Upper lobe of left lung (tissue), 6 donors: ENCODE data around the gene ARMH3. TPM values are rescaled to one million over a fixed set of nuclear protein-coding genes. Genes with fewer than 3 reads are reported as not detected.

ENCODE experiments used
- ATAC-seq, 2 donors: fragments of 200-7000 bp; cut with Tn5 transposase; one replicate each; pipeline ENCODE4 v1.9.1; 2022; ENCODE audit warnings: mild to moderate bottlenecking in 2 of 2, moderate library complexity in 2 of 2; ENCODE audit not compliant: low FRiP score in 2 of 2
- DNase-seq, 2 donors: peaks; one replicate each; pipeline ENCODE4 v3.0.0-alpha.2; 2019 to 2020
- H3K27ac ChIP-seq, 4 donors: fragments of 200-600 bp; sonication (generic); one replicate each; pipeline ENCODE4 v1.5.1; 2016 to 2019
- H3K27me3 ChIP-seq, 4 donors: fragments of 200-600 bp; sonication (generic); one replicate each; pipeline ENCODE4 v1.5.1; 2017 to 2019
- H3K36me3 ChIP-seq, 4 donors: fragments of 200-600 bp; sonication (generic); one replicate each; pipeline ENCODE4 v1.5.1; 2016 to 2019
- H3K4me1 ChIP-seq, 4 donors: fragments of 200-600 bp; sonication (generic); one replicate each; pipeline ENCODE4 v1.5.1; 2018 to 2019
- H3K4me3 ChIP-seq, 4 donors: fragments of 200-600 bp; sonication (generic); one replicate each; pipeline ENCODE4 v1.5.1; 2017 to 2019; ENCODE audit warnings: mild to moderate bottlenecking in 2 of 4, moderate library complexity in 1 of 4
- H3K9me3 ChIP-seq, 4 donors: fragments of 200-600 bp; sonication (generic); one replicate each; pipeline ENCODE4 v1.5.1; 2018 to 2019
- EP300 ChIP-seq, 4 donors: sonication (generic); formaldehyde crosslinking; IDR thresholded peaks; one replicate each; pipeline ENCODE4 v1.5.1; 2017; ENCODE audit warnings: antibody characterized with exemption in 4 of 4, control low read depth in 2 of 4
- POLR2A ChIP-seq, 4 donors: fragments of 450-650 bp; IDR thresholded peaks; one replicate each; pipeline ENCODE4 v1.5.1; 2016 to 2017; ENCODE audit warnings: antibody characterized with exemption in 4 of 4, mild to moderate bottlenecking in 2 of 4
- POLR2AphosphoS5 ChIP-seq, 2 donors: sonication (generic); formaldehyde crosslinking; IDR thresholded peaks; one replicate each; pipeline ENCODE4 v1.5.1; 2017; ENCODE audit warnings: antibody characterized with exemption in 2 of 2
- WGBS, 2 donors: methylation state at CpG; one replicate each; pipeline ENCODE4 v1.1.5; 2017 to 2018; 5-methylcytosine and 5-hydroxymethylcytosine counted together
- total RNA-seq, 6 donors: library from RNA; depleted of rRNA in 4 of 6; stranded (reverse); fragments of >200 nt in 4 of 6; gene quantifications; one replicate each; pipeline versions ENCODE4 v1.1.0 to v1.2.1, GENCODE V29; 2016 to 2021
- TF ChIP-seq, protein P1 (sequence below), 6 experiments: fragments of 450-650 bp in 4 of 6; fragments of 200-600 bp in 2 of 6; sonication (generic) in 2 of 6; IDR thresholded peaks; one replicate each; pipeline ENCODE4 v1.5.1; 2016 to 2019; ENCODE audit warnings: antibody characterized with exemption in 6 of 6
- donor health status: DM: no; HTN: no; CAD: no; lungs with moderate emphysema.
- donor health status: DM: no; HTN: yes; CAD: no; lungs with severe emphysema.

ARMH3 gene
- total RNA-seq, 6 donors from 2014 or later: 14.4 to 39.8 (median 25.5) TPM

DNA sequence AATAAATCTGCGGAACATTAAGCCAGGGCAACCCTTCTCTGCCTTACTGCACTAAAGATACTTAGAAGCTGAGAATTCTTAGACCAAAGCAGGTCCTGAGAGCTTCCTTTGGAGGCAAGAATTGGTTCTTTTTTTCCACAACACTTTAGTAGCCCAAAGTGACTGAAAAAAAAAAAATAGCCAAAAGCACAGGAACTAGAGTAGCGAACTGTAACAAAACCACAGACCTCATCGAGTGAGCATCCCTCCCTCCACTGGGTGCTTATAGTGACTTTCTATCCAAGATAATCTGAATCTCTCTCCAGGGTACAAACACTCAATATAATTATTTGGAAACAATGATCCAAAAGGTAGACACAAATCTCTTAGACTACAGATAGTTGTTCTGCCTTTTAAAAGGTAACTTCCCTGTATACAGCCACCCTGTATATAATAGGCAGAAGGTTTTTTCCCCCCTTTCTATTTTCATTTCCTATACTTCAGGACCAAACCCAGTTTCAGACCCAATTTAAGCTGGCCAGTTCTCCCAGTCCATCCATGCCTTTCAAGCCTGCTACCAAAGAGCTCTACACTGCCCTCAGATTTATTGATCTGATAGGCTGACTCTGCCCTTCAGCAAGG lies 180.8 kb downstream of the ARMH3 start:
- TF ChIP-seq EP300 (IDR thresholded peaks at IDR 0.05): no peak
- no peak for TF ChIP-seq POLR2A (IDR thresholded peaks at IDR 0.05)
- TF ChIP-seq, protein P1, sequence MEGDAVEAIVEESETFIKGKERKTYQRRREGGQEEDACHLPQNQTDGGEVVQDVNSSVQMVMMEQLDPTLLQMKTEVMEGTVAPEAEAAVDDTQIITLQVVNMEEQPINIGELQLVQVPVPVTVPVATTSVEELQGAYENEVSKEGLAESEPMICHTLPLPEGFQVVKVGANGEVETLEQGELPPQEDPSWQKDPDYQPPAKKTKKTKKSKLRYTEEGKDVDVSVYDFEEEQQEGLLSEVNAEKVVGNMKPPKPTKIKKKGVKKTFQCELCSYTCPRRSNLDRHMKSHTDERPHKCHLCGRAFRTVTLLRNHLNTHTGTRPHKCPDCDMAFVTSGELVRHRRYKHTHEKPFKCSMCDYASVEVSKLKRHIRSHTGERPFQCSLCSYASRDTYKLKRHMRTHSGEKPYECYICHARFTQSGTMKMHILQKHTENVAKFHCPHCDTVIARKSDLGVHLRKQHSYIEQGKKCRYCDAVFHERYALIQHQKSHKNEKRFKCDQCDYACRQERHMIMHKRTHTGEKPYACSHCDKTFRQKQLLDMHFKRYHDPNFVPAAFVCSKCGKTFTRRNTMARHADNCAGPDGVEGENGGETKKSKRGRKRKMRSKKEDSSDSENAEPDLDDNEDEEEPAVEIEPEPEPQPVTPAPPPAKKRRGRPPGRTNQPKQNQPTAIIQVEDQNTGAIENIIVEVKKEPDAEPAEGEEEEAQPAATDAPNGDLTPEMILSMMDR (IDR thresholded peaks at IDR 0.05): no peak
- no peak for TF ChIP-seq POLR2AphosphoS5 (IDR thresholded peaks at IDR 0.05)
- no peak overlapping the region for H3K27ac ChIP-seq

DNA sequence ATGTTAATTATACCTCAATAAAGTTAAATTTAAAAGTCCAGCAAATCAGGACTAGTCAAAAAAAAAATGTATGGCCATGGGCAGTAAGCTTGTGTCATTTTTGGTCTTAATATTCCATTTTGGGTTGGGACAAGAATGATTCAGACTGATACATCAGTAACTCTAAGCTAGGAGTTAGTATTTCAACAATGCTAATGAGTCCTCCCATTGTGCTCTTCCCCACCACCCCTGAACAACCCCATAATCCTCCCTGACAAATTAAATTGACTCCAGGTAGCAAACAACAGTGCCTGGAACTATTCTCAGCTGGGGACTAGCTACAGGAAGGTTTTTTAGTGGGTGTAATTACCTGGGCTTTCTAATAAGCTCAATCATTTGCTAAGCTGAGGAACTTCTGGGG lies 181.7 kb downstream of the ARMH3 start:
- H3K4me1 ChIP-seq: no peaks in the 10 kb centered on the region
- H3K36me3 ChIP-seq: peaks cover 0 to 8% (median 4%) of the 10 kb centered on the region in 4 donors
- TF ChIP-seq, protein P1 (IDR thresholded peaks at IDR 0.05): no peak
- TF ChIP-seq POLR2A (IDR thresholded peaks at IDR 0.05) (no peak), POLR2AphosphoS5 (IDR thresholded peaks at IDR 0.05) (no peak), EP300 (IDR thresholded peaks at IDR 0.05) (no peak)
- no peaks in the 10 kb centered on the region for H3K27me3 ChIP-seq
- no peak overlapping the region for H3K27ac ChIP-seq
- DNase-seq (no peak), ATAC-seq (no peak)
- no peaks in the 10 kb centered on the region for H3K9me3 ChIP-seq
- no peak overlapping the region for H3K4me3 ChIP-seq

More for the DNA sequence above, 180.8 kb downstream of the ARMH3 start:
- WGBS, 2 donors: 64 to 88% methylated on average over 3 of the region's 3 CpGs
- H3K27me3 ChIP-seq: no peaks in the 10 kb centered on the region
- DNase-seq (no peak), ATAC-seq (no peak)
- no peaks in the 10 kb centered on the region for H3K9me3 ChIP-seq
- H3K36me3 ChIP-seq: peaks cover 0 to 12% (median 4%) of the 10 kb centered on the region in 4 donors
- no peaks in the 10 kb centered on the region for H3K4me1 ChIP-seq
- H3K4me3 ChIP-seq: no peak overlapping the region

DNA sequence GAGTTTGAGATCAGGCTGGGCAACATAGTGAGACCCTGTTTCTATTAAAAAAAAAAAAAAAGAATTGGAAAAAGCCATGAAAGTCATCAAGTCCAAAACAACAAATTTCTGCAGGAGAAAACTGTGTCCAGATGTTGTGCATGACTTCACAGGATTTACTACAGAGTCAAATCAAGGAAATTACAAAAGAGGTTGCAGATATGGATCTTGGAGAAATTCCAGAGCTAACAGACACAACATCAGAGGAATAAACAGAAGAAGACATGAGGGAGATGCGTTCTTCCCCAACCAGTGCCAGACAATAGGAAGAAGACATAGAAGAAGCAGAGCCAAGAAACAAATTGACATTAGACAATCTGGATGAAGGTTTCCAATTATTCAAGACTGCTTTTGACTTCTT lies 188.0 kb downstream of the ARMH3 start:
- TF ChIP-seq EP300 (IDR thresholded peaks at IDR 0.05): no peak
- TF ChIP-seq, protein P1 (IDR thresholded peaks at IDR 0.05): no peak
- no peak for TF ChIP-seq POLR2A (IDR thresholded peaks at IDR 0.05)
- no peak for TF ChIP-seq POLR2AphosphoS5 (IDR thresholded peaks at IDR 0.05)
- Histone ChIP-seq H3K27me3 (no peaks in the 10 kb centered on the region), H3K4me3 (no peak overlapping the region), H3K36me3 (peaks cover 0 to 4% (median 0%) of the 10 kb centered on the region in 4 donors), H3K4me1 (peaks cover 0 to 12% (median 0%) of the 10 kb centered on the region in 4 donors), H3K27ac (no peak overlapping the region), H3K9me3 (no peaks in the 10 kb centered on the region)
- 39 to 58% methylated on average over 1 of the region's 1 CpG for WGBS, 2 donors
- DNase-seq: no peak
- ATAC-seq: no peak

DNA sequence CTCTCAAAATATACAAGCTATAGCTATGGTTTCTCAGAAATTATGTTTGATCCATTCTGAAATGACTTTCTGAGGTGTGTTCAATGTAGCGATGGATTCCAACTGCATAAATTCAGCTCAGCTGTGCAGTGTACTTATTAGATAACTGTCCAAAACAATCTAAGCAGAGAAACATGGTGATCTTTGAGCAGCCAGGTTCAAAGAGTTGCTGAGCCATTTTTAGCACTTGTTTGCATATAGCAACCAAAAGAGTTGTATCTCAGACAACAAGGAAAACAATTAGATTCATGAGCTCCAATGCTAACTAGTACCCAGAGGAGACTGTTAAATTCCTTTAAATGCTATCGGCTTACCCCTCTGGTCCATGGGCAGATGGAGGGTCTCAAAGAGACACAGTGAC lies 196.4 kb downstream of the ARMH3 start:
- ATAC-seq (no peak), DNase-seq (no peak)
- TF ChIP-seq EP300 (IDR thresholded peaks at IDR 0.05) (no peak), POLR2AphosphoS5 (IDR thresholded peaks at IDR 0.05) (no peak), POLR2A (IDR thresholded peaks at IDR 0.05) (no peak)
- TF ChIP-seq, protein P1 (IDR thresholded peaks at IDR 0.05): no peak
- no peak overlapping the region for H3K27ac ChIP-seq
- 93 to 100% methylated on average over 2 of the region's 2 CpGs for WGBS, 2 donors
- H3K36me3 ChIP-seq: peaks cover 0 to 7% (median 0%) of the 10 kb centered on the region in 4 donors
- no peak overlapping the region for H3K4me3 ChIP-seq
- no peaks in the 10 kb centered on the region for H3K4me1 ChIP-seq
- H3K9me3 ChIP-seq: peaks cover 0 to 8% (median 4%) of the 10 kb centered on the region in 4 donors
- no peaks in the 10 kb centered on the region for H3K27me3 ChIP-seq
